HepG2 (cell line): ENCODE measurements around the gene MEP1B. TPM values are rescaled to one million over a fixed set of nuclear protein-coding genes. Genes with fewer than 3 reads are reported as not detected.

Experiments
- BATF2 ChIP-seq: sonication (generic); formaldehyde crosslinking; IDR thresholded peaks from 2 replicates; pipeline ENCODE4 v1.8.0; 2022; ENCODE audit warnings: mild to moderate bottlenecking, missing genetic modification reagents, moderate library complexity
- MZF1 ChIP-seq: sonication (generic); formaldehyde crosslinking; IDR thresholded peaks from 2 replicates; pipeline ENCODE4 v1.8.1; 2023; ENCODE audit warnings: mild to moderate bottlenecking, missing genetic modification reagents, borderline replicate concordance
- PHF20 ChIP-seq: sonication (generic); formaldehyde crosslinking; IDR thresholded peaks from 2 replicates; pipeline ENCODE4 v1.5.0; 2020; ENCODE audit warnings: mild to moderate bottlenecking, missing genetic modification reagents
- ZNF652 ChIP-seq: IDR thresholded peaks from 2 replicates; pipeline ENCODE4 v1.6.1; 2016; ENCODE audit warnings: low read depth, borderline replicate concordance
- polyA plus RNA-seq, 8 experiments: library from polyadenylated mRNA; depleted of rRNA in 3 of 8; stranded (reverse) in 7 of 8; unstranded in 1 of 8; fragments of >200 nt; fragmentation: Illumina TruSeq in 4 of 8; extraction: Trizol in 4 of 8; gene quantifications; 2 replicates each; pipeline versions ENCODE4 v1.2.1 to v1.2.3, GENCODE V29; 2011 to 2016; ENCODE audit warnings: low read depth in 4 of 8, missing spikeins in 1 of 8, mixed read lengths in 1 of 8; ENCODE audit not compliant: insufficient read depth in 1 of 8
- total RNA-seq, 5 experiments: library from RNA; depleted of rRNA; stranded (reverse); fragments of >200 nt; fragmentation: Illumina TruSeq; extraction: Trizol; gene quantifications; 2 replicates each; pipeline ENCODE4 v1.2.3, GENCODE V29; 2016; ENCODE audit warnings: low read depth in 1 of 5
- TF ChIP-seq, protein P1 (sequence below): sonication (generic); formaldehyde crosslinking; IDR thresholded peaks from 2 replicates; pipeline ENCODE4 v1.5.0; 2020; ENCODE audit warnings: mild to moderate bottlenecking, missing genetic modification reagents
- TF ChIP-seq, protein P2 (sequence below), 2 experiments: IDR thresholded peaks; 2 replicates each; pipeline ENCODE4 v1.6.1; 2011 to 2012; ENCODE audit warnings: low read length in 2 of 2, borderline replicate concordance in 1 of 2, low read depth in 1 of 2, mild to moderate bottlenecking in 1 of 2, moderate library complexity in 1 of 2
- TF ChIP-seq, protein P3 (sequence below): IDR thresholded peaks from 2 replicates; pipeline ENCODE4 v1.6.1; 2016; ENCODE audit warnings: low read depth
- TF ChIP-seq, protein P4 (sequence below): sonication (generic); formaldehyde crosslinking; conservative IDR thresholded peaks from 2 replicates; pipeline ENCODE4 v1.5.0; 2020; ENCODE audit warnings: missing genetic modification reagents

The MEP1B gene
- total and polyA plus RNA-seq, 2 of the 13 experiments (the other 11 are each of a cell fraction or from before 2014, with no cell fraction given) = not detected

DNA sequence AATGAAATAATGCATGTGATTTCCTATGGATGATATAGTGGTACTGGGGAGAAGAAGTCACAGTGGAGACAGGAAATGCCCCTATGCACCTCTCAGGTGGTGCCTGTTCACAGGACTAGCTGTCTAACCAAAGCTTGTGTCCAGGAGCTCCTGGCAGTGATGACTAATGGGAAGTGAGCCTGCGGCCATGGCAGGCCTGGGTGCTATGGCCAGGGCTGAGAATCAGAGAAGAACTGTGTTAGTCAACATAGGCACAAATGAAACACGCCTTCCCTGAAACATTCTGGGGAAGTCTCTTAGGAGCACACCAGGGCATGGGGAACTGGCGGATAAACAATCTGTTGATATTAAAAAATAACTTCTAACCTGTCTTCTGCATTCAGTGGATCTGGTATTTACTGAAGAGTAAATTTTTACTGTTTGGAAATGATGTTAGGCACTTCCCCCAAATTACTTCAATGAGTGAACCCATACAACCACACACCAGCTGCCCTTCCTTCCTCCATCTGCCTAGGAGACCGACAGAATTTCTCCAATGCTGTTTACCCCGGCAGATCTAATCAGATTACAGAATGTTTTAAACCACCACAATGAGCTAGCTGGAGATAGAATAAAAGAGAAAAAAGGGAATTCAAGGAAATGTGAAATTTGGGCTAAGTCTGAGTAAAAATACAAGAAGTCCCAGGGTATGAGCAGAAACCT lies 67.4 kb downstream of the MEP1B start (continued):
- no peak for TF ChIP-seq MZF1 (CRISPR knock-in tag)
- TF ChIP-seq, protein P1, sequence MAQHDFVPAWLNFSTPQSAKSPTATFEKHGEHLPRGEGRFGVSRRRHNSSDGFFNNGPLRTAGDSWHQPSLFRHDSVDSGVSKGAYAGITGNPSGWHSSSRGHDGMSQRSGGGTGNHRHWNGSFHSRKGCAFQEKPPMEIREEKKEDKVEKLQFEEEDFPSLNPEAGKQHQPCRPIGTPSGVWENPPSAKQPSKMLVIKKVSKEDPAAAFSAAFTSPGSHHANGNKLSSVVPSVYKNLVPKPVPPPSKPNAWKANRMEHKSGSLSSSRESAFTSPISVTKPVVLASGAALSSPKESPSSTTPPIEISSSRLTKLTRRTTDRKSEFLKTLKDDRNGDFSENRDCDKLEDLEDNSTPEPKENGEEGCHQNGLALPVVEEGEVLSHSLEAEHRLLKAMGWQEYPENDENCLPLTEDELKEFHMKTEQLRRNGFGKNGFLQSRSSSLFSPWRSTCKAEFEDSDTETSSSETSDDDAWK (CRISPR knock-in tag) = no peak
- TF ChIP-seq PHF20 (CRISPR knock-in tag) = no peak
- TF ChIP-seq BATF2 = no peak
- TF ChIP-seq, protein P2, sequence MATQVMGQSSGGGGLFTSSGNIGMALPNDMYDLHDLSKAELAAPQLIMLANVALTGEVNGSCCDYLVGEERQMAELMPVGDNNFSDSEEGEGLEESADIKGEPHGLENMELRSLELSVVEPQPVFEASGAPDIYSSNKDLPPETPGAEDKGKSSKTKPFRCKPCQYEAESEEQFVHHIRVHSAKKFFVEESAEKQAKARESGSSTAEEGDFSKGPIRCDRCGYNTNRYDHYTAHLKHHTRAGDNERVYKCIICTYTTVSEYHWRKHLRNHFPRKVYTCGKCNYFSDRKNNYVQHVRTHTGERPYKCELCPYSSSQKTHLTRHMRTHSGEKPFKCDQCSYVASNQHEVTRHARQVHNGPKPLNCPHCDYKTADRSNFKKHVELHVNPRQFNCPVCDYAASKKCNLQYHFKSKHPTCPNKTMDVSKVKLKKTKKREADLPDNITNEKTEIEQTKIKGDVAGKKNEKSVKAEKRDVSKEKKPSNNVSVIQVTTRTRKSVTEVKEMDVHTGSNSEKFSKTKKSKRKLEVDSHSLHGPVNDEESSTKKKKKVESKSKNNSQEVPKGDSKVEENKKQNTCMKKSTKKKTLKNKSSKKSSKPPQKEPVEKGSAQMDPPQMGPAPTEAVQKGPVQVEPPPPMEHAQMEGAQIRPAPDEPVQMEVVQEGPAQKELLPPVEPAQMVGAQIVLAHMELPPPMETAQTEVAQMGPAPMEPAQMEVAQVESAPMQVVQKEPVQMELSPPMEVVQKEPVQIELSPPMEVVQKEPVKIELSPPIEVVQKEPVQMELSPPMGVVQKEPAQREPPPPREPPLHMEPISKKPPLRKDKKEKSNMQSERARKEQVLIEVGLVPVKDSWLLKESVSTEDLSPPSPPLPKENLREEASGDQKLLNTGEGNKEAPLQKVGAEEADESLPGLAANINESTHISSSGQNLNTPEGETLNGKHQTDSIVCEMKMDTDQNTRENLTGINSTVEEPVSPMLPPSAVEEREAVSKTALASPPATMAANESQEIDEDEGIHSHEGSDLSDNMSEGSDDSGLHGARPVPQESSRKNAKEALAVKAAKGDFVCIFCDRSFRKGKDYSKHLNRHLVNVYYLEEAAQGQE (IDR thresholded peaks at IDR 0.05; ENCODE audit: borderline replicate concordance in 1 of 2, low read depth in 1 of 2, low read length in 2 of 2) = no peak
- TF ChIP-seq, protein P3, sequence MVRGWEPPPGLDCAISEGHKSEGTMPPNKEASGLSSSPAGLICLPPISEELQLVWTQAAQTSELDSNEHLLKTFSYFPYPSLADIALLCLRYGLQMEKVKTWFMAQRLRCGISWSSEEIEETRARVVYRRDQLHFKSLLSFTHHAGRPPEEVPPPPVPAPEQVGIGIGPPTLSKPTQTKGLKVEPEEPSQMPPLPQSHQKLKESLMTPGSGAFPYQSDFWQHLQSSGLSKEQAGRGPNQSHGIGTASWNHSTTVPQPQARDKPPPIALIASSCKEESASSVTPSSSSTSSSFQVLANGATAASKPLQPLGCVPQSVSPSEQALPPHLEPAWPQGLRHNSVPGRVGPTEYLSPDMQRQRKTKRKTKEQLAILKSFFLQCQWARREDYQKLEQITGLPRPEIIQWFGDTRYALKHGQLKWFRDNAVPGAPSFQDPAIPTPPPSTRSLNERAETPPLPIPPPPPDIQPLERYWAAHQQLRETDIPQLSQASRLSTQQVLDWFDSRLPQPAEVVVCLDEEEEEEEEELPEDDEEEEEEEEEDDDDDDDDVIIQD (CRISPR knock-in tag) = no peak
- TF ChIP-seq, protein P4, sequence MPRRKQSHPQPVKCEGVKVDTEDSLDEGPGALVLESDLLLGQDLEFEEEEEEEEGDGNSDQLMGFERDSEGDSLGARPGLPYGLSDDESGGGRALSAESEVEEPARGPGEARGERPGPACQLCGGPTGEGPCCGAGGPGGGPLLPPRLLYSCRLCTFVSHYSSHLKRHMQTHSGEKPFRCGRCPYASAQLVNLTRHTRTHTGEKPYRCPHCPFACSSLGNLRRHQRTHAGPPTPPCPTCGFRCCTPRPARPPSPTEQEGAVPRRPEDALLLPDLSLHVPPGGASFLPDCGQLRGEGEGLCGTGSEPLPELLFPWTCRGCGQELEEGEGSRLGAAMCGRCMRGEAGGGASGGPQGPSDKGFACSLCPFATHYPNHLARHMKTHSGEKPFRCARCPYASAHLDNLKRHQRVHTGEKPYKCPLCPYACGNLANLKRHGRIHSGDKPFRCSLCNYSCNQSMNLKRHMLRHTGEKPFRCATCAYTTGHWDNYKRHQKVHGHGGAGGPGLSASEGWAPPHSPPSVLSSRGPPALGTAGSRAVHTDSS = no peak
- TF ChIP-seq ZNF652 = no peak
- TF ChIP-seq, all 625 proteins: peak for 0
